CD4-positive, alpha-beta T cell (primary cell): ENCODE data around the gene POLR1E. TPM values are rescaled to one million over a fixed set of nuclear protein-coding genes. Genes with fewer than 3 reads are reported as not detected.
"Not testable (repeated sequence)": the region's sequence is repeated elsewhere in the genome, so short reads cannot be mapped to it uniquely, and the experiment has no call there.

Experiments
- ATAC-seq: fragments of 200-7000 bp; cut with Tn5 transposase; one replicate; pipeline ENCODE4 v1.10.0; 2022; ENCODE audit warnings: mild to moderate bottlenecking; ENCODE audit not compliant: poor library complexity
- CTCF ChIA-PET: fragments of 350-600 bp; sonication (Branson Sonifier 250); formaldehyde crosslinking; loops from one replicate; lab custom pipeline; 2021; ENCODE audit warnings: antibody characterized with exemption, inconsistent platforms; lab: Charles Lee
- POLR2A ChIA-PET: fragments of 350-600 bp; sonication (Branson Sonifier 250); formaldehyde crosslinking; loops from one replicate; lab custom pipeline; 2021; ENCODE audit warnings: antibody characterized with exemption, inconsistent platforms; lab: Charles Lee
- DNase-seq, 14 experiments: peaks; one replicate each; pipeline ENCODE4 v3.0.0-alpha.2; 2013 to 2020; ENCODE audit warnings: mixed read lengths in 2 of 14
- H3K27ac ChIP-seq, 2 donors: one replicate each; pipeline versions ENCODE4 v1.5.1 to v1.7.0; 2013; ENCODE audit warnings: low read length in 2 of 2, low read depth in 1 of 2, mild to moderate bottlenecking in 1 of 2
- H3K27me3 ChIP-seq, 2 experiments: 1 replicate in 1 of 2; 2 replicates in 1 of 2; pipeline versions ENCODE4 v1.6.1 to v1.7.0; 2013; ENCODE audit warnings: low read length in 2 of 2, control low read depth in 1 of 2, mild to moderate bottlenecking in 1 of 2, moderate library complexity in 1 of 2; ENCODE audit not compliant: insufficient read depth in 2 of 2, control insufficient read depth in 1 of 2
- H3K36me3 ChIP-seq: one replicate; pipeline ENCODE4 v1.6.1; 2013; ENCODE audit warnings: low read length, control low read depth; ENCODE audit not compliant: insufficient read depth
- H3K4me1 ChIP-seq: one replicate; pipeline ENCODE4 v1.6.1; 2013; ENCODE audit warnings: low read length, control low read depth; ENCODE audit not compliant: insufficient read depth
- H3K4me3 ChIP-seq: one replicate; pipeline ENCODE4 v1.5.1; 2013; ENCODE audit warnings: mild to moderate bottlenecking, low read length, moderate library complexity
- H3K9me3 ChIP-seq, 2 experiments: 1 replicate in 1 of 2; 2 replicates in 1 of 2; pipeline versions ENCODE4 v1.6.1 to v1.7.0; 2013; ENCODE audit warnings: low read length in 2 of 2, mild to moderate bottlenecking in 2 of 2, control low read depth in 1 of 2, moderate library complexity in 1 of 2; ENCODE audit not compliant: control insufficient read depth in 1 of 2, insufficient read depth in 1 of 2
- H3K27ac Mint-ChIP-seq: one replicate; pipeline ENCODE4 v1.8.0; 2020; ENCODE audit warnings: mixed read lengths
- H3K27me3 Mint-ChIP-seq: one replicate; pipeline ENCODE4 v1.8.0; 2021; ENCODE audit warnings: mixed read lengths
- H3K36me3 Mint-ChIP-seq: one replicate; pipeline ENCODE4 v1.8.0; 2021; ENCODE audit warnings: low read depth, mixed read lengths
- H3K4me1 Mint-ChIP-seq: one replicate; pipeline ENCODE4 v1.8.0; 2021; ENCODE audit warnings: low read depth, mixed read lengths
- H3K4me3 Mint-ChIP-seq: one replicate; pipeline ENCODE4 v1.8.0; 2020; ENCODE audit warnings: mild to moderate bottlenecking, mixed read lengths
- H3K9me3 Mint-ChIP-seq: one replicate; pipeline ENCODE4 v1.8.0; 2020; ENCODE audit warnings: mixed read lengths
- intact Hi-C, 2 experiments: fragments of 100-400 bp; cut with DNase I in 1 of 2; cut with micrococcal nuclease in 1 of 2; formaldehyde crosslinking; loops; one replicate each; pipeline versions ENCODE4 v1.15.1 to v1.9.0; 2023 to 2025; cut with DNase I, micrococcal nuclease
- total RNA-seq, 174 experiments: library from RNA in 2 of 174; stranded (reverse) in 2 of 174; gene quantifications; one replicate each; pipeline ENCODE4 v1.2.3 and lab custom pipeline; 2021 to 2026
- TF ChIP-seq, protein P1 (sequence below): fragments of 200-600 bp; IDR thresholded peaks from one replicate; pipeline ENCODE4 v1.8.0; 2022; ENCODE audit warnings: antibody characterized with exemption, mild to moderate bottlenecking

Gene POLR1E
- total RNA-seq, 2 experiments from 2014 or later = 28.9 to 29.7 TPM

GRCh38 chr9:37512437-37512836 lies 26.7 kb downstream of the POLR1E start:
- no peak overlapping the region for H3K4me3 ChIP-seq
- Mint-ChIP-seq H3K4me1 (no peaks in the 10 kb centered on the region), H3K9me3 (no peaks in the 10 kb centered on the region), H3K27me3 (no peaks in the 10 kb centered on the region), H3K27ac (no peak overlapping the region), H3K36me3 (peaks cover 6% of the 10 kb centered on the region), H3K4me3 (no peak overlapping the region)
- intact Hi-C loops = no loop called here
- TF ChIP-seq, protein P1, sequence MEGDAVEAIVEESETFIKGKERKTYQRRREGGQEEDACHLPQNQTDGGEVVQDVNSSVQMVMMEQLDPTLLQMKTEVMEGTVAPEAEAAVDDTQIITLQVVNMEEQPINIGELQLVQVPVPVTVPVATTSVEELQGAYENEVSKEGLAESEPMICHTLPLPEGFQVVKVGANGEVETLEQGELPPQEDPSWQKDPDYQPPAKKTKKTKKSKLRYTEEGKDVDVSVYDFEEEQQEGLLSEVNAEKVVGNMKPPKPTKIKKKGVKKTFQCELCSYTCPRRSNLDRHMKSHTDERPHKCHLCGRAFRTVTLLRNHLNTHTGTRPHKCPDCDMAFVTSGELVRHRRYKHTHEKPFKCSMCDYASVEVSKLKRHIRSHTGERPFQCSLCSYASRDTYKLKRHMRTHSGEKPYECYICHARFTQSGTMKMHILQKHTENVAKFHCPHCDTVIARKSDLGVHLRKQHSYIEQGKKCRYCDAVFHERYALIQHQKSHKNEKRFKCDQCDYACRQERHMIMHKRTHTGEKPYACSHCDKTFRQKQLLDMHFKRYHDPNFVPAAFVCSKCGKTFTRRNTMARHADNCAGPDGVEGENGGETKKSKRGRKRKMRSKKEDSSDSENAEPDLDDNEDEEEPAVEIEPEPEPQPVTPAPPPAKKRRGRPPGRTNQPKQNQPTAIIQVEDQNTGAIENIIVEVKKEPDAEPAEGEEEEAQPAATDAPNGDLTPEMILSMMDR = no peak
- no peaks in the 10 kb centered on the region for H3K9me3 ChIP-seq
- ChIA-PET POLR2A (no interaction called here), CTCF (no interaction called here)
- no peak for ATAC-seq
- no peaks in the 10 kb centered on the region for H3K27me3 ChIP-seq
- H3K36me3 ChIP-seq = peaks cover 8% of the 10 kb centered on the region
- H3K27ac ChIP-seq = no peak overlapping the region
- peak in 3 of 14 experiments; percentile 19 to 60 (median 50) for DNase-seq
- H3K4me1 ChIP-seq = peaks cover 8% of the 10 kb centered on the region

- intact Hi-C loops, H3K9me3 ChIP-seq, H3K9me3 Mint-ChIP-seq, H3K4me1 Mint-ChIP-seq, H3K4me1 ChIP-seq, H3K4me3 ChIP-seq, H3K27me3 Mint-ChIP-seq, H3K36me3 Mint-ChIP-seq, H3K27me3 ChIP-seq, H3K4me3 Mint-ChIP-seq, H3K36me3 ChIP-seq, ATAC-seq, H3K27ac Mint-ChIP-seq, DNase-seq, POLR2A ChIA-PET, H3K27ac ChIP-seq: not testable (repeated sequence)
- CTCF ChIA-PET = interaction anchor here (1.6 kb wide), 1 partner anchor 12 kb away, joined by 3 read pairs; no protein-coding TSS in a partner anchor
Observed at GRCh38 chr9:37514415-37514814, 28.7 kb downstream of the POLR1E start.

GRCh38 chr9:37514999-37515398 lies 29.3 kb downstream of the POLR1E start:
- Mint-ChIP-seq H3K36me3 (no peaks in the 10 kb centered on the region), H3K27ac (no peak overlapping the region), H3K9me3 (no peaks in the 10 kb centered on the region), H3K4me1 (no peaks in the 10 kb centered on the region), H3K4me3 (no peak overlapping the region), H3K27me3 (no peaks in the 10 kb centered on the region)
- Histone ChIP-seq H3K4me3 (no peak overlapping the region), H3K27ac (no peak overlapping the region), H3K9me3 (no peaks in the 10 kb centered on the region), H3K36me3 (no peaks in the 10 kb centered on the region), H3K4me1 (no peaks in the 10 kb centered on the region), H3K27me3 (no peaks in the 10 kb centered on the region)
- ChIA-PET POLR2A (no interaction called here), CTCF (interaction anchor here (1.6 kb wide), 1 partner anchor 11 kb away, joined by 3 read pairs; no protein-coding TSS in a partner anchor)
- intact Hi-C loops = no loop called here
- no peak for ATAC-seq
- no peak for DNase-seq
- TF ChIP-seq, protein P1 = no peak

GRCh38 chr9:37515620-37516258 lies 30.0 kb downstream of the POLR1E start:
- no peak for ATAC-seq
- CTCF ChIA-PET = interaction anchor here (1.6 kb wide), 1 partner anchor 10 kb away, joined by 3 read pairs; no protein-coding TSS in a partner anchor
- Histone ChIP-seq H3K27ac (no peak overlapping the region), H3K9me3 (no peaks in the 10 kb centered on the region), H3K27me3 (no peaks in the 10 kb centered on the region), H3K4me3 (no peak overlapping the region), H3K36me3 (no peaks in the 10 kb centered on the region), H3K4me1 (no peaks in the 10 kb centered on the region)
- DNase-seq = no peak
- intact Hi-C loops = no loop called here
- POLR2A ChIA-PET = no interaction called here
- Mint-ChIP-seq H3K4me3 (no peak overlapping the region), H3K4me1 (no peaks in the 10 kb centered on the region), H3K9me3 (no peaks in the 10 kb centered on the region), H3K27me3 (no peaks in the 10 kb centered on the region), H3K36me3 (no peaks in the 10 kb centered on the region), H3K27ac (no peak overlapping the region)
- TF ChIP-seq, protein P1 = no peak
